HG02885 (cell line): Measurements from ENCODE around the gene TXK.
"Not testable (repeated sequence)": the region's sequence is repeated elsewhere in the genome, so short reads cannot be mapped to it uniquely, and the experiment has no call there.

Experiments used
- ATAC-seq: cut with Tn5 transposase; IDR thresholded peaks from one replicate; pipeline ENCODE4 v1.9.1; 2021; ENCODE audit warnings: mild to moderate bottlenecking; ENCODE audit not compliant: unreplicated experiment, poor library complexity

Gene TXK

GRCh38 chr4:48134081-48134480 lies at the start of gene TXK:
TXK (minus strand) TSS chr4:48134250; CDS start chr4:48134170, 80 bp downstream.
- ATAC-seq = no peak

GRCh38 chr4:48180234-48180633 lies 46.2 kb upstream of the TXK start:
- ATAC-seq = no peak

GRCh38 chr4:48178931-48179330 lies 44.9 kb upstream of the TXK start:
- no peak for ATAC-seq

- ATAC-seq = no peak
These were observed 41.8 kb upstream of the TXK start for GRCh38 chr4:48175806-48176205.

- ATAC-seq = no peak
These were observed 41.3 kb upstream of the TXK start for GRCh38 chr4:48175328-48175727.

GRCh38 chr4:48173056-48173991 lies 39.3 kb upstream of the TXK start:
- peak; percentile 60 for ATAC-seq

GRCh38 chr4:48172651-48173050 lies 38.6 kb upstream of the TXK start:
- ATAC-seq = no peak

GRCh38 chr4:48169636-48170035 lies 35.6 kb upstream of the TXK start:
- ATAC-seq = no peak

- peak; percentile 48 for ATAC-seq
These were observed 33.7 kb upstream of the TXK start for GRCh38 chr4:48167538-48168263.

- ATAC-seq = not testable (repeated sequence)
These were observed 30.5 kb upstream of the TXK start for GRCh38 chr4:48164561-48164960.

GRCh38 chr4:48163746-48164145 lies 29.7 kb upstream of the TXK start:
- ATAC-seq = no peak

GRCh38 chr4:48162162-48162561 lies 28.1 kb upstream of the TXK start:
- no peak for ATAC-seq

- ATAC-seq = no peak
These were observed 23.2 kb upstream of the TXK start for GRCh38 chr4:48157271-48157670.

GRCh38 chr4:48156423-48156822 lies 22.4 kb upstream of the TXK start:
- no peak for ATAC-seq

- ATAC-seq = peak; percentile 61
These were observed 19.9 kb upstream of the TXK start for GRCh38 chr4:48153791-48154550.

GRCh38 chr4:48152259-48152658 lies 18.2 kb upstream of the TXK start:
- no peak for ATAC-seq

GRCh38 chr4:48149827-48150370 lies 15.8 kb upstream of the TXK start:
- ATAC-seq = no peak

GRCh38 chr4:48147621-48148020 lies 13.6 kb upstream of the TXK start:
- ATAC-seq = no peak

GRCh38 chr4:48141048-48141447 lies 7.0 kb upstream of the TXK start:
- ATAC-seq = peak; percentile 38

GRCh38 chr4:48139691-48140090 lies 5.6 kb upstream of the TXK start:
- no peak for ATAC-seq
